ENCODE data around the gene PDLIM5. TPM values are rescaled to one million over a fixed set of nuclear protein-coding genes. Genes with fewer than 3 reads are reported as not detected.
A peak's percentile ranks its signal among the peaks of the same experiment; 100 is the strongest.
"Not testable (repeated sequence)": the region's sequence is repeated elsewhere in the genome, so short reads cannot be mapped to it uniquely, and the experiment has no call there.

Gene PDLIM5
- 1,169 TPM for total RNA-seq
- long read RNA-seq, full-length matches to known transcripts, result 21 of 1,121 reads
- long read RNA-seq, partial matches to known transcripts, result 149 of 1,121 reads
- long read RNA-seq, other reads (novel, unspliced or antisense), result 951 of 1,121 reads

- intact Hi-C loops (cut with micrococcal nuclease), result loop anchor here (5.0 to 10.0 kb wide), 2 partner anchors 40 to 93 kb away; no protein-coding TSS in a partner anchor
- DNase-seq (peak; percentile 96), ATAC-seq (peak; percentile 96)
These were observed at the start of gene PDLIM5 for GRCh38 chr4:94451695-94452475. Gene PDLIM5 (plus strand): TSS chr4:94451942. CDS start chr4:94455289, 3,347 bp downstream.

GRCh38 chr4:94402439-94402838, 49.3 kb upstream of the PDLIM5 start:
- intact Hi-C loops (cut with micrococcal nuclease); DNase-seq; ATAC-seq: not testable (repeated sequence)

- ATAC-seq (peak; percentile 21), DNase-seq (peak; percentile 35)
- intact Hi-C loops (cut with micrococcal nuclease), result no loop called here
These were observed 48.0 kb upstream of the PDLIM5 start for GRCh38 chr4:94403751-94404150.

GRCh38 chr4:94406668-94407437, 44.9 kb upstream of the PDLIM5 start:
- ATAC-seq, result peak; percentile 57
- intact Hi-C loops (cut with micrococcal nuclease), result loop anchor here (5.0 kb wide), 1 partner anchor 190 kb away; no protein-coding TSS in a partner anchor
- peak; percentile 62 for DNase-seq

- DNase-seq (no peak), ATAC-seq (peak; percentile 34)
- intact Hi-C loops (cut with micrococcal nuclease), result loop anchor here (5.0 kb wide), 1 partner anchor 189 kb away; no protein-coding TSS in a partner anchor
These were observed 43.9 kb upstream of the PDLIM5 start for GRCh38 chr4:94407846-94408245.

- peak; percentile 65 for ATAC-seq
- intact Hi-C loops (cut with micrococcal nuclease), result loop anchor here (5.0 kb wide), 1 partner anchor 189 kb away; no protein-coding TSS in a partner anchor
- no peak for DNase-seq
These were observed 43.0 kb upstream of the PDLIM5 start for GRCh38 chr4:94408549-94409374.

- intact Hi-C loops (cut with micrococcal nuclease), result loop anchor here (5.0 kb wide), 1 partner anchor 188 kb away; no protein-coding TSS in a partner anchor
- DNase-seq (no peak), ATAC-seq (no peak)
These were observed 42.4 kb upstream of the PDLIM5 start for GRCh38 chr4:94409375-94409679.

- DNase-seq, result no peak
- intact Hi-C loops (cut with micrococcal nuclease), result loop anchor here (5.0 kb wide), 2 partner anchors 42 to 187 kb away; partner anchors contain the start of gene PDLIM5
- peak; percentile 49 for ATAC-seq
These were observed 41.8 kb upstream of the PDLIM5 start for GRCh38 chr4:94409962-94410361.

GRCh38 chr4:94410678-94411206, 41.0 kb upstream of the PDLIM5 start:
- DNase-seq (peak; percentile 70), ATAC-seq (peak; percentile 72)
- intact Hi-C loops (cut with micrococcal nuclease), result loop anchor here (5.0 kb wide), 1 partner anchor 42 kb away; the partner anchor contains the start of gene PDLIM5

- DNase-seq (no peak), ATAC-seq (no peak)
- intact Hi-C loops (cut with micrococcal nuclease), result loop anchor here (5.0 kb wide), 1 partner anchor 41 kb away; the partner anchor contains the start of gene PDLIM5
These were observed 40.4 kb upstream of the PDLIM5 start for GRCh38 chr4:94411296-94411695.

GRCh38 chr4:94412019-94412657, 39.6 kb upstream of the PDLIM5 start:
- no peak for DNase-seq
- no peak for ATAC-seq
- intact Hi-C loops (cut with micrococcal nuclease), result loop anchor here (5.0 kb wide), 1 partner anchor 40 kb away; the partner anchor contains the start of gene PDLIM5

- ATAC-seq, result no peak
- no peak for DNase-seq
- intact Hi-C loops (cut with micrococcal nuclease), result loop anchor here (5.0 kb wide), 1 partner anchor 40 kb away; the partner anchor contains the start of gene PDLIM5
These were observed 39.1 kb upstream of the PDLIM5 start for GRCh38 chr4:94412658-94413038.

GRCh38 chr4:94413085-94413840, 38.5 kb upstream of the PDLIM5 start:
- ATAC-seq (no peak), DNase-seq (no peak)
- intact Hi-C loops (cut with micrococcal nuclease), result loop anchor here (5.0 kb wide), 1 partner anchor 39 kb away; the partner anchor contains the start of gene PDLIM5

GRCh38 chr4:94414907-94415306, 36.8 kb upstream of the PDLIM5 start:
- intact Hi-C loops (cut with micrococcal nuclease), result loop anchor here (5.0 kb wide), 1 partner anchor 37 kb away; the partner anchor contains the start of gene PDLIM5
- no peak for ATAC-seq

GRCh38 chr4:94415448-94415847, 36.3 kb upstream of the PDLIM5 start:
- DNase-seq (no peak), ATAC-seq (no peak)
- intact Hi-C loops (cut with micrococcal nuclease), result no loop called here

More at GRCh38 chr4:94414907-94415306, 36.8 kb upstream of the PDLIM5 start:
- no peak for DNase-seq

- intact Hi-C loops (cut with micrococcal nuclease), result no loop called here
- DNase-seq (no peak), ATAC-seq (no peak)
These were observed 35.4 kb upstream of the PDLIM5 start for GRCh38 chr4:94416335-94416734.

- intact Hi-C loops (cut with micrococcal nuclease), result no loop called here
- ATAC-seq, result no peak
- no peak for DNase-seq
These were observed 34.8 kb upstream of the PDLIM5 start for GRCh38 chr4:94416981-94417380.
